ENCODE data around the gene CNTNAP2.

Gene CNTNAP2

GRCh38 chr7:147858421-147858820 is 1741.8 kb downstream of the CNTNAP2 start:
- DNase-seq (ENCODE audit: low read depth), result no peak

GRCh38 chr7:147859033-147859432 is 1742.4 kb downstream of the CNTNAP2 start:
- no peak for DNase-seq (ENCODE audit: low read depth)

DNA sequence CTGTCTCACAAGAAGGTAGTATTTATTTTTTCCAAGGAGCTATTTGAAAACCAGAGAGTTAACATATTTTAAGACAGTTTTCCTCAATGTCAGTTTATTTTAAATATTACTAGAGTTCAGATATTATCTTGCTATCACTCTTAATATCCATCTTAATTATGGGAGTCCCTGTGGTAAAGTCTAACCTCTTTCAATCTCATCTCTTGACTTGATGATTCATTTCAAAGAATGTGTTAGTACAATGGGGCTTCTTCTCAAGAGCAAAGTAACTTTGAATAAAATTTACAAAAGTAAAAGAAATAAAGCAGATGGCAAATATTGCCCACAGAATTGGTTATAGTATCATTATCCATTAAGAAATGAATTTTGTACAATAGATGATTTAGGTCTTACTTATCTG is 1742.9 kb downstream of the CNTNAP2 start:
- DNase-seq (ENCODE audit: low read depth), result no peak

GRCh38 chr7:147861058-147861716 is 1744.6 kb downstream of the CNTNAP2 start:
- DNase-seq (ENCODE audit: low read depth), result no peak

DNA sequence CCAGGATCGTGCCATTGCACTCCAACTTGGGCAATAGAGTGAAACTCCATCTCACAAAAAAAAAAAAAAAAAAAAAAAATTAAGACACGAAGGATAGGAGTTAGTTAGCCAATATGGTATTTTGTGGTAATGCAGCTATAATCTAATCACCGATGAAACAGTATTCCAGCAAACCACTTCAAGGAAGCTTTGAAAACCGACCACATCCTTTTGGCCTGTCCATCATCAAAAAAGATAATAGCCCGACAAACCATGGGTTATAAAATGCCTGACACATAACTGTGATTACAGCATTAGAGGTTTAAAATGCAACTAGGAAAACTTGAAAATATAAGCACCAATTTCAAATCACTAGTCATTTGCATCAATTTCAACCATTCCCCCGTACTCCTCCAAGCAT is 1745.3 kb downstream of the CNTNAP2 start:
- no peak for DNase-seq (ENCODE audit: low read depth)

- DNase-seq (ENCODE audit: low read depth), result no peak
These were observed 1752.9 kb downstream of the CNTNAP2 start for GRCh38 chr7:147869456-147869855.

- DNase-seq (ENCODE audit: low read depth), result no peak
These were observed 1762.5 kb downstream of the CNTNAP2 start for GRCh38 chr7:147878912-147879661.

DNA sequence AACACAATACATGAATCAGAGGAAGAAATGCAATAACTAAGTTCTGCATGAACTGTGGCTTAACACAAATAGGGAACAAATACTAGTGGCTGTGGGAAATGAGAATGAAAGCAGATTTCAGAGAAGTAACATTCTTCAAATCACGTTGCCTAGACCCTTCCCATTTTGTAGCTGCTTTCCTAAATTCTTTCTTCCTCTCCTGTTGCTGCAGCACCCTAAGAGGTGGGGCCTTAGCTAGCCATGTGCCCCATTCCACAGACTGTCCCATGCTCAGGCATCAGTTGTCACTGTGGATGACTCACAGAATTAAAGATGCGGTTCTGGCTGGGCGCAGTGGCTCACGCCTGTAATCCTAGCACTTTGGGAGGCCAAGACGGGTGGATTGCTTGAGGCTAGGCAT is 1769.3 kb downstream of the CNTNAP2 start:
- DNase-seq (ENCODE audit: low read depth), result no peak

DNA sequence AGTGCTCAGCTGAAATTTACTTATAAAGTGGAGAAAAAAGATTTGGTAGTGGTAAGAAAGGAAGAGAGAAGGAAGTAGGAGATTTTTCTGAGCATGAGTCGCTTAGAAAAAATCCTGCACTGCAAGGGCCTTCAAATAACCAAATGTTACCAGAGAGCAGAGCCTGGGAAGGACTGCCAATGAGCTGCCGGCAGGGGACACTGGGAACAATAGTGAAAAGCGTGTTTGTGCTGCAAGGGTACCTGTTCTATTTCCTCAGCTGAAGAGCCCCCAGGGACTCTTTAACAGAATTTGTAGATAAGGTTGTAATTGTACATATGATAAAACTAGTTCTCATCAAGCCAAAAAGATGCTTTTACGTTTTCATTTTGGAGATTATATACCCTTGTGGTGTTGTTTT is 1777.7 kb downstream of the CNTNAP2 start:
- no peak for DNase-seq (ENCODE audit: low read depth)

DNA sequence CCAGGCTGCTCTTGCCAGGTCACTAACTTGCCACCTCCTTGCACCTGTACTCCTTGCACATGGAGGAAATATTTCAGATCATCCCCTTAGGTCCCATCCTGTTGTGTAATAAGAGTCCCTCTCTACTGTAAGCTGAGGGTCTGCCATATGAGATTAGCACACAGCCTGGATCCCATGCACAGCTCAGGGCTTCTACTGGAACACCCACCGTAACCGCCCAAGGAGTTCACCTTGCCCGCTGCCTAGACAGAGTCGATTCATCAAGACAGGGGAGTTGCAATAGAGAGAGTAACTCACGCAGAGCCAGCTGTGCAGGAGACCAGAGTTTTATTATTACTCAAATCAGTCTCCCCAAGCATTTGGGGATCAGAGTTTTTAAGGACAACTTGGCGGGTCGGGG is 1779.5 kb downstream of the CNTNAP2 start:
- DNase-seq (ENCODE audit: low read depth), result no peak

DNA sequence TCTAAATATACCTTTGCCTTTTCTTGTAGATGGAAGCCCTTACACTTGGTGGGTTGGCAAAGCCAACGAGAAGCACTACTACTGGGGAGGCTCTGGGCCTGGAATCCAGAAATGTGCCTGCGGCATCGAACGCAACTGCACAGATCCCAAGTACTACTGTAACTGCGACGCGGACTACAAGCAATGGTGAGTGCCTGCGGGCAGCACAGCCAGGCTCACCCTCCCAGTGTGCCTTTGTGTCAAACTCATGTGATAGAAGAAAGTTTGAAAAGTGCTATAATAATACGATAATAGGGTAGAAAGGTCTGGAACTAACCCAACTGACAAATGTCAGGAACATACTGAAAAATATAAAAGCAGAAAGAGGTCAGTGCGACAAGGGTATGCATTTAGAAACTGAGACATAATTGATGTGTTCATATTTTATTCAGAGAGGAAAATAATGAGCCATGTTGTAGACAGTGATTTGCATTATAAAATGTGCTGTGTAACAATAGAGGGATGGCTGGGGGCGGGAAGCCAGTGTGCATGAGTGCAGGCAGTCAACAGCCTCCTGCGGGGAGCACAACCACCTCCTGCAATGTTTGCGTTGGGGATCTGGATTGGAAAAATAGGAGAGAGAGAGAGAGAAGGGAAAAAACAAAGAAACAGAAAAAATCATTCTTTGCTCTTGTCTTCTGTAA is 1787.1 kb downstream of the CNTNAP2 start:
- no peak for DNase-seq (ENCODE audit: low read depth)

DNA sequence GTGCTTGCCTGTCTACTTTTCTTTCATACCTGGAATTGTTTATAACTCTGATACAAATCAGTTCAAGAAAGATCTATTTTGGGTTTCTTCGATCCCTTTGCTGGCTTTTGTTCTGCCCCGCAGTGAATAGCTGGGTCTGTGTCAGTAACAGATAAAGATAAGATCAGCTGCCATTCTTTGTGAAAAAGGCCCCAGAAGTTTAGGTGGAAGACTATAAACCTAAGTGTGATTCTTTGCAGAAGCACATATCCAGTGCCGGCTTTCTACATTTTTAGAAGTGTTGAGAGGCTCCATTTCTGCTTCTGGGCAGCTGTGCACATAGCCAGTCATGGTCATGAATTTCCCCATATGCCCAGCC is 1787.6 kb downstream of the CNTNAP2 start:
- no peak for DNase-seq (ENCODE audit: low read depth)

DNA sequence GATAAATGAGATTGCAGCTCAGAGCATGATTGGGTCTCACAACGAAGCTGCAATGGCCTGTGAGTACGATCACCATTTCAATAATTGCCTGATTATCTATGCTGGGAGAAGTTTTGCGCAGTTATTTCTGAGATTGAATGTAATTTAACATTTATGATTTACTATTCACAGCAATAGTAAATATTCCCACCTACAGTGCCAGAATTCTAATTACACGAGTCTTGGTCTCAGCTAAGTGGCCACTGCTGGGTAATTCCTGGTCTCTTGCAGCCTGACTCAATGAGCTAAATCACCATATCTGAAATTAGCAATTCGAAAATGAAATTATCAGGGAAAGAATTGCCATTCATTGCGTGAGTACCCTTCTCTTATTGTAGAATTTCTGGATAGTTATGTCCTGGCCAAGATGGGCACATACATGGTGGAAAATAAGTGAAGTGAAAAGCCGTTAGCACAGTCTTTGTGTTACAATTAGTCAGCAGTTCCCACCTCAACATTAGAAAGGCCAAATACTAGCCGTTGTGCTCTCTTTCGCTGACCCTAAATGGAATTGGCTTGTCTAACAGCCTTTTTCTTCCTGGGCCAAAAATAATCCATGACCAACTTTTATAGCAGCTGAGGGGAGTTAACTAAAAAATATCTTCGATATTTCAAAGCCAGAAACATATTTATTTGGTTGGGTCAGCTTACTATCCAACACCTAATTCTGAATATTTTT is 1793.0 kb downstream of the CNTNAP2 start:
- DNase-seq (ENCODE audit: low read depth), result no peak

GRCh38 chr7:147911201-147911601 is 1794.6 kb downstream of the CNTNAP2 start:
- no peak for DNase-seq (ENCODE audit: low read depth)

DNA sequence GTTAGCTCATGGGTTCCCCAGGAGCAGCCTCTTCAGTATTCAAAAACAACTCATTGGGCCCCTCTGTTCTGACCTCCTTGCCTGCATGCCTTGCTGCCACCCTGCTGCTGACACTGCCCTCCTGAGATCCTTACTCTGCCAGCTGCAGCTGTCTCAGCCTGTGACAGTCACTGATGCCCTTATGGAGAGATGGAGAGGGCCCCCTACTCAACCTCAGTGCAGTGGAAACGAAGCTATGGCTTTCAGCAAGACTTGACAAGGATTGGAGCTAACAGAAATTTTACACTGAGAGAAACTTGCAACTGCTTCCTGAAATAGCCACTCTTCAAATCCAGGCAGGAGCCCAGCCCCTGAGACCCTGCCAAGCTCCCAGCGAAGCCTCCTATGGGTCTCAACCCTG is 1795.7 kb downstream of the CNTNAP2 start:
- no peak for DNase-seq (ENCODE audit: low read depth)

DNA sequence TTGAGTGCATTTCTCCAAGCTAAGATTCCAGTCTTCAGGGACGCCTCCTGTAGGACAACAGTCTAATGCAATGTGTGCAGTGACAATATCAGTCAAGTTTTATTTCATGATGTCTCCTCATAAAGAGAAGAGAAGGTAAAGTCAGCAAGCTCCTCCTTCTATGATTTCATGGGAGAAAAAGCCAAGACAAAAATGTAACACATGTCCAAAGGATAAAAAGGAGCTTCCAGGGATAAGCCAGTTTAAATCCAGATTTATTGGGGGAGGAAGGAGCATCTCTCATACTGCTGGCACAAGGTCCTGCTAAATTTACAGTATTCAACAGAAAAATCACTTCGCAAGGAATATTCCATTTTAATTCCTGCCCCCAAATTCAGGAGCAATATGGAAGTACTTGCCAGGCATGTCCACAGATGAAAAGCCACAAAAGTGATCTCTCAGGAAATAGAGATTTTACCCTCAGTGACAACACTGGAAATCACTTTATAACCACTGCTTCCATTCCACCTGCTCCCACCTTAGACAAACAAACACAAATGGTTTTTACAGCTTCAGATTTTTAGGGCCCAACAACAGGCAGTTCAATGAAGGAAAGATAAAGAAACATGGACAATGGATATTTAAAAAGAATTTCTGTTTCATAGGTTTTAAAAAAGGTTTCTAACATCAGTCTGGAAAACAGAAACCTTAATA is 1796.5 kb downstream of the CNTNAP2 start:
- no peak for DNase-seq (ENCODE audit: low read depth)

DNA sequence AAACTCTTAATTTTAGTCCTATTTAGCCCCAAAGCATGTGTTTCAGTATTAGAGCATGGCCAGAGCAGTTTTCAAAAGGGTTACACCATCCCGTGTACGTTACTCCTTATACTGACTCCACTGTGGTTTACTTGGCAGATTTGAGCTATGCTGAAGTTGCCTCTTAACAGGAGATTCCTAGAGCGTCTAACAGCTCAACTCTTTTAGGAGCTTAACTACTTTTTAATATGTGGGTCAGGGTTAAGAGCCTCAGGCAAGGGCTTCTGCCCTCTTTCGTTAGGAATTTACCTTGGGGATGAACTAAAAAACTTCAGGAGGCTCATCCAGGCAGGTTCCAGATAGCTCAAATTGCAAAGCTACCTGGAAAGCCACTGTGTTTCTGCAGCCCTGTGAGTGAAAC is 1799.2 kb downstream of the CNTNAP2 start:
- DNase-seq (ENCODE audit: low read depth), result no peak

GRCh38 chr7:147916573-147916972 is 1800.0 kb downstream of the CNTNAP2 start:
- no peak for DNase-seq (ENCODE audit: low read depth)

- no peak for DNase-seq (ENCODE audit: low read depth)
These were observed 1807.2 kb downstream of the CNTNAP2 start for GRCh38 chr7:147923841-147924240.

DNA sequence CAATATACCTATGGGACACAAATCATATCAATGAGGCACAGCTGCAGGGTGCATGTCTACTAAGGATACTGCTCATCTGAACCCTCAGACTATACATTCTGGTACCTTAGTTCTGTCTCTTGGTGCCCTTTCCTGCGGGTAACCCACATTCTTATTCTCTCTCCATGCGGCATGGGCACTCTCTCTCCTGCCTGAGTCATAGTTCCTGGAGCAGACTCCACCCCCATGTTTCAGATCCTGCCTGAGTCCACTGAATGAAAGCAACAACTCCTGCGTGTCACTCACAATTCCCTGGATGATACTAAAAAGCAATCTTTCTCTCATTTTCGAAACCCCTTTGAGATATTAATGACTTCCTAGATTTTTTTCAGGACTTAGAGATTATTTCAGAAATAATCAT is 1820.8 kb downstream of the CNTNAP2 start:
- no peak for DNase-seq (ENCODE audit: low read depth)

DNA sequence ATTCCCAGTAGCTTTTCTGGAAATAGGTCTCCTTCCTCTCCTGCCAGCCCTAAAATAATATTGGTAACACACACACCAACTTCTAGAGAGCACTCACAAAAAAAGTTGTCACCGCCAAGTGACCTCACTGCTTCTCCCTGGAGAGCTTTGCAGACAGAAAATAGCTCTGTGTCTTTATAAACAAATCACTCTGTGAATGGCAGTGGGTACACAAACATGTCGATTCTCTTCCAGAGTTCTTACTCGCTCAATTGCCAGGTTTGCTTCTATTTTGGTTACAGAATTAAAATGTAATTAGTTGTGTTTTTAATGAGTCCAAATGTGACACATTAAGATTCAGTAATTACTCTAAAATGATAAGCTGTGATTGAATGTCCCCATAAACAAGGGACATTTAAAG is 1824.8 kb downstream of the CNTNAP2 start:
- no peak for DNase-seq (ENCODE audit: low read depth)

DNA sequence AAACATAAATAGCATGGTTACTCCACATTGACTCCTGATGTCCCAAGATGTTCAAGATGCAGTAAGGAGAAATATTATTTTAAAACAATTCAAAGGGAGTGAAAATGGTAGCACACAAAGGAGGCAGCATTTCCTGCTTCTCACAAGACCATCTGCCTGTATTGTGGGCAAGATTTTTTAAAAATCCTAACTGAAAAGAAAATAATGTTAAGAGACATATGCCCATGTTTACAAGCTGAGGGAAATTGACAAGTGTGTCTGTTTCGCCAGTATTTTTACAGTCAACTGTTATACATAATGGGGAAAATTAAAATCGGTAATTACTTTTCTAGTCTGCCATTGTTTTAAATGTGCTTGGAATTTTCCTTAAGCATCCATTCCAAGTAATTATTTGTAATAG is 1827.7 kb downstream of the CNTNAP2 start:
- no peak for DNase-seq (ENCODE audit: low read depth)

Measured in EH (cell line).